ENCODE results near the gene AKR1B15. TPM values are rescaled to one million over a fixed set of nuclear protein-coding genes. Genes with fewer than 3 reads are reported as not detected.

The AKR1B15 gene
- not detected in 2 replicates for total RNA-seq (ENCODE audit: low replicate concordance)

DNA sequence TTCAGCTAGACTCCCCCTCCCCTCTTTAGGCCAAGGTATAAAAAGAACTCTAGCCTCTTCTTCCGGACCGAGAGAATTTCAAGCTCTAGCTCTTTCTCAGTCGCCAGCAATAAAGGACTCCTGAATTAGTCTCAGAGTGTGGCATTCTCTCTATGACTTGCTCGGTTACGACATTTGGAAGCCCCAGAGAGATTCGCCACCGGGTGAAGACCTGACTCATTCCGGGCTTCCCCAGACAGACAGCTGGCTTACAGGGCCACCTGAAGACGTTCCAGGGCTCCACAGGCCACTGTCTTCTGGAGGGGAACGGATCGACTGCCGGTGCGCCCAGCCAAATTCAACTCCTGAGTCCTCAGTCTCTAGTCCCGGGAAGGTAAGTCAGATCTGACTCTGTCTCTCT lies at the start of gene AKR1B15:
AKR1B15 (plus strand) TSS at position 234 of the 400 bp plus-strand sequence. CDS start 15,510 bp downstream, outside the sequence.
- H3K4me3 Mint-ChIP-seq, result peak within 1 kb of the TSS; percentile 90
- no peaks in the 10 kb centered on the region for H3K9me3 Mint-ChIP-seq
- TF ChIP-seq EZH2phosphoT487 (IDR thresholded peaks at IDR 0.05) (no peak), EZH2 (IDR thresholded peaks at IDR 0.05) (no peak)
- TF ChIP-seq, protein P1, sequence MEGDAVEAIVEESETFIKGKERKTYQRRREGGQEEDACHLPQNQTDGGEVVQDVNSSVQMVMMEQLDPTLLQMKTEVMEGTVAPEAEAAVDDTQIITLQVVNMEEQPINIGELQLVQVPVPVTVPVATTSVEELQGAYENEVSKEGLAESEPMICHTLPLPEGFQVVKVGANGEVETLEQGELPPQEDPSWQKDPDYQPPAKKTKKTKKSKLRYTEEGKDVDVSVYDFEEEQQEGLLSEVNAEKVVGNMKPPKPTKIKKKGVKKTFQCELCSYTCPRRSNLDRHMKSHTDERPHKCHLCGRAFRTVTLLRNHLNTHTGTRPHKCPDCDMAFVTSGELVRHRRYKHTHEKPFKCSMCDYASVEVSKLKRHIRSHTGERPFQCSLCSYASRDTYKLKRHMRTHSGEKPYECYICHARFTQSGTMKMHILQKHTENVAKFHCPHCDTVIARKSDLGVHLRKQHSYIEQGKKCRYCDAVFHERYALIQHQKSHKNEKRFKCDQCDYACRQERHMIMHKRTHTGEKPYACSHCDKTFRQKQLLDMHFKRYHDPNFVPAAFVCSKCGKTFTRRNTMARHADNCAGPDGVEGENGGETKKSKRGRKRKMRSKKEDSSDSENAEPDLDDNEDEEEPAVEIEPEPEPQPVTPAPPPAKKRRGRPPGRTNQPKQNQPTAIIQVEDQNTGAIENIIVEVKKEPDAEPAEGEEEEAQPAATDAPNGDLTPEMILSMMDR (IDR thresholded peaks at IDR 0.05), result no peak
- Histone ChIP-seq H3K79me2 (ENCODE audit: low read depth) (no peaks in the 10 kb centered on the region), H3K27me3 (no peaks in the 10 kb centered on the region), H3K9me3 (ENCODE audit: low read depth) (no peaks in the 10 kb centered on the region), H3F3A (ENCODE audit: low read depth) (peaks cover 14% of the 10 kb centered on the region), H3K4me1 (peaks cover 20% of the 10 kb centered on the region), H4K20me1 (ENCODE audit: low read depth) (no peaks in the 10 kb centered on the region), H2AFZ (replicated peaks) (peak within 1 kb of the TSS; percentile 19), H3K27ac (no peak within 1 kb of the TSS), H3K4me2 (peak within 1 kb of the TSS; percentile 77), H3K4me3 (peak within 1 kb of the TSS; percentile 54), H3K36me3 (no peaks in the 10 kb centered on the region), H3K9ac (no peak within 1 kb of the TSS)
- H3K27ac Mint-ChIP-seq, result peak within 1 kb of the TSS; percentile 78
- no peaks in the 10 kb centered on the region for H3K36me3 Mint-ChIP-seq
- H3K4me1 Mint-ChIP-seq, result peaks cover 41% of the 10 kb centered on the region
- DNase-seq (ENCODE audit: low spot score), result no peak
- H3K27me3 Mint-ChIP-seq (ENCODE audit: insufficient read depth, low read depth), result peaks cover 11% of the 10 kb centered on the region

DNA sequence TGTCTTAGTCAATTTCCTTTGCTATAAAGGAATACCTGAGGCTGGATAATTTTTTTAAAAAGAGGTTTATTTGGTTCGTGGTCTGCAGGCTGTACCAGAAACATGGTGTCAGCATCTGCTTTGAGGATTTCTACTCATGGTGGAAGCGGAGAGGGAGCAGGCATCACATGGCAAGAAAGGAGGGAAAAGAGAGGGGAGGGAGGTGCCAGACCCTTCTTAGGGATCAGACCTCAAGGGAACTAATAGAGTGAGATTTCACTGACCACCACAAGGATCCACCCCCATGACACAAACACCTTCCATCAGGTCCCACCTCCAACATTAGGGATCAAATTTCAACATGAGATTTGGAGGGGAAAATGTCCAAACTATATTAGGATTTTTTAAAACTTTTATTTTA lies 48.5 kb upstream of the AKR1B15 start:
- Histone ChIP-seq H4K20me1 (ENCODE audit: low read depth) (no peaks in the 10 kb centered on the region), H3F3A (ENCODE audit: low read depth) (no peaks in the 10 kb centered on the region), H3K4me1 (no peaks in the 10 kb centered on the region), H3K79me2 (ENCODE audit: low read depth) (no peaks in the 10 kb centered on the region), H3K36me3 (no peaks in the 10 kb centered on the region), H3K4me3 (no peak overlapping the region), H3K27me3 (no peaks in the 10 kb centered on the region), H3K4me2 (no peak overlapping the region), H3K9me3 (ENCODE audit: low read depth) (no peaks in the 10 kb centered on the region), H2AFZ (replicated peaks) (no peak overlapping the region), H3K9ac (no peak overlapping the region), H3K27ac (no peak overlapping the region)
- H3K9me3 Mint-ChIP-seq, result peaks cover 3% of the 10 kb centered on the region
- DNase-seq (ENCODE audit: low spot score), result no peak
- H3K27me3 Mint-ChIP-seq (ENCODE audit: insufficient read depth, low read depth), result peaks cover 5% of the 10 kb centered on the region
- H3K4me1 Mint-ChIP-seq, result no peaks in the 10 kb centered on the region
- no peak overlapping the region for H3K27ac Mint-ChIP-seq
- no peak overlapping the region for H3K4me3 Mint-ChIP-seq
- TF ChIP-seq EZH2phosphoT487 (IDR thresholded peaks at IDR 0.05), result no peak
- no peak for TF ChIP-seq EZH2 (IDR thresholded peaks at IDR 0.05)
- no peaks in the 10 kb centered on the region for H3K36me3 Mint-ChIP-seq

- H3K9ac ChIP-seq, result no peak overlapping the region
- TF ChIP-seq, protein P1 (IDR thresholded peaks at IDR 0.05), result no peak
- H3K4me2 ChIP-seq, result no peak overlapping the region
- H3K36me3 ChIP-seq, result no peaks in the 10 kb centered on the region
- DNase-seq (ENCODE audit: low spot score), result no peak
- Mint-ChIP-seq H3K27ac (no peak overlapping the region), H3K27me3 (ENCODE audit: insufficient read depth, low read depth) (peaks cover 5% of the 10 kb centered on the region), H3K4me3 (no peak overlapping the region), H3K9me3 (peaks cover 3% of the 10 kb centered on the region), H3K4me1 (no peaks in the 10 kb centered on the region), H3K36me3 (no peaks in the 10 kb centered on the region)
- H4K20me1 ChIP-seq (ENCODE audit: low read depth), result no peaks in the 10 kb centered on the region
- no peaks in the 10 kb centered on the region for H3K27me3 ChIP-seq
- no peaks in the 10 kb centered on the region for H3K4me1 ChIP-seq
- H3F3A ChIP-seq (ENCODE audit: low read depth), result no peaks in the 10 kb centered on the region
- H2AFZ ChIP-seq (replicated peaks), result no peak overlapping the region
- H3K79me2 ChIP-seq (ENCODE audit: low read depth), result no peaks in the 10 kb centered on the region
- no peak overlapping the region for H3K4me3 ChIP-seq
- no peak overlapping the region for H3K27ac ChIP-seq
- H3K9me3 ChIP-seq (ENCODE audit: low read depth), result no peaks in the 10 kb centered on the region
Measured at GRCh38 chr7:134500982-134501381, 47.9 kb upstream of the AKR1B15 start.

GRCh38 chr7:134502463-134503371 lies 46.2 kb upstream of the AKR1B15 start:
- Histone ChIP-seq H3K27me3 (no peaks in the 10 kb centered on the region), H3K4me2 (no peak overlapping the region), H3K27ac (no peak overlapping the region), H2AFZ (replicated peaks) (no peak overlapping the region), H3K4me3 (no peak overlapping the region), H3F3A (ENCODE audit: low read depth) (no peaks in the 10 kb centered on the region), H3K9me3 (ENCODE audit: low read depth) (no peaks in the 10 kb centered on the region), H3K36me3 (no peaks in the 10 kb centered on the region), H4K20me1 (ENCODE audit: low read depth) (no peaks in the 10 kb centered on the region), H3K79me2 (ENCODE audit: low read depth) (no peaks in the 10 kb centered on the region), H3K4me1 (no peaks in the 10 kb centered on the region), H3K9ac (no peak overlapping the region)
- Mint-ChIP-seq H3K36me3 (no peaks in the 10 kb centered on the region), H3K4me3 (no peak overlapping the region), H3K9me3 (peaks cover 3% of the 10 kb centered on the region), H3K4me1 (no peaks in the 10 kb centered on the region), H3K27me3 (ENCODE audit: insufficient read depth, low read depth) (peaks cover 7% of the 10 kb centered on the region), H3K27ac (no peak overlapping the region)
- DNase-seq (ENCODE audit: low spot score), result no peak
- TF ChIP-seq EZH2phosphoT487 (IDR thresholded peaks at IDR 0.05), result no peak
- no peak for TF ChIP-seq EZH2 (IDR thresholded peaks at IDR 0.05)
- TF ChIP-seq, protein P1 (IDR thresholded peaks at IDR 0.05), result no peak

Measured in neural progenitor cell (in vitro differentiated cells).